ENCODE results near the gene DMRT3.
A peak's percentile ranks its signal among the peaks of the same experiment; 100 is the strongest.

The DMRT3 gene

DNA sequence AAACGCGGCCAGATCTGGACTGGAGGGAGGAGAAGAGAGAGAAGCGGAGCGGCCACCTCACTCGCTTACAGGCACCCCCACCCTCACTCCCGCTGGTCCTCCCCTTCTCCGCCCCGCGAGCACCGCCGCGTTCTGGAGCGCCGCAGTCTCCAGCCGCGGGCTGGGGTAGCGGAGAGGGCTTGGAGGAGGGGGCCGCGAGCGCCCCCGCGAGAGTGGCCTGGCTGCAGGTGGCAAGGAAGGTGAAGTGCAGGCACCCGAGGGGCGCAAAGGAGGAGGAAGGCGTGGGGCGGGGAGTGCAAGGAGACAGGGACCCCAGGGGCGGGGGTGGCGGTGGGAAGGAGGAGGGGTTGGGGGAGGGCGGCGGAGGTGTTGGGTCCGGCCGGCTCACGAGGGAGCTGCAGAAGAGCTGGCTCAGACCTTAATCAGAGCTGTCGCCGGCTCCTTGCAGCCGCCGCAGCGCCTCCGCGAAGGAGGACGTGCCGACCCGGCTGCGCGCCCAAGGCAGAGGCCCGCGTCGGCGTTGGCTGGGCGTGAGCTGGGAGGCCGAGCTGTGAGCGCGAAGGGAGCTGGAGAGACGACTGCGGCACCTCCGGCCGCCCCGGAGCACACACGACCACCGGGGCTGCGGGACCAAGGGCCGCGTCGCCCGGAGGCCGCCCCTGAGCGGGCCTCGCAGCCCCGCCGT is at the start of gene DMRT3:
Gene DMRT3 (plus strand): TSS at position 398 of the 685 bp plus-strand sequence. CDS start 347 bp downstream, outside the sequence.
- Mint-ChIP-seq H3K27me3 (peaks cover 95% of the 10 kb centered on the region), H3K27ac (no peak within 1 kb of the TSS), H3K9me3 (no peaks in the 10 kb centered on the region), H3K4me1 (ENCODE audit: low read depth) (peaks cover 56% of the 10 kb centered on the region), H3K4me3 (peak within 1 kb of the TSS; percentile 48), H3K36me3 (ENCODE audit: low read depth) (no peaks in the 10 kb centered on the region)
- intact Hi-C loops (cut with micrococcal nuclease), result no loop called here

- H3K4me3 Mint-ChIP-seq, result no peak overlapping the region
- no peak overlapping the region for H3K27ac Mint-ChIP-seq
- peaks cover 19% of the 10 kb centered on the region for H3K27me3 Mint-ChIP-seq
- no peaks in the 10 kb centered on the region for H3K4me1 Mint-ChIP-seq (ENCODE audit: low read depth)
- H3K36me3 Mint-ChIP-seq (ENCODE audit: low read depth), result no peaks in the 10 kb centered on the region
- intact Hi-C loops (cut with micrococcal nuclease), result no loop called here
- no peaks in the 10 kb centered on the region for H3K9me3 Mint-ChIP-seq
Measured at GRCh38 chr9:926976-927375, 49.5 kb upstream of the DMRT3 start.

DNA sequence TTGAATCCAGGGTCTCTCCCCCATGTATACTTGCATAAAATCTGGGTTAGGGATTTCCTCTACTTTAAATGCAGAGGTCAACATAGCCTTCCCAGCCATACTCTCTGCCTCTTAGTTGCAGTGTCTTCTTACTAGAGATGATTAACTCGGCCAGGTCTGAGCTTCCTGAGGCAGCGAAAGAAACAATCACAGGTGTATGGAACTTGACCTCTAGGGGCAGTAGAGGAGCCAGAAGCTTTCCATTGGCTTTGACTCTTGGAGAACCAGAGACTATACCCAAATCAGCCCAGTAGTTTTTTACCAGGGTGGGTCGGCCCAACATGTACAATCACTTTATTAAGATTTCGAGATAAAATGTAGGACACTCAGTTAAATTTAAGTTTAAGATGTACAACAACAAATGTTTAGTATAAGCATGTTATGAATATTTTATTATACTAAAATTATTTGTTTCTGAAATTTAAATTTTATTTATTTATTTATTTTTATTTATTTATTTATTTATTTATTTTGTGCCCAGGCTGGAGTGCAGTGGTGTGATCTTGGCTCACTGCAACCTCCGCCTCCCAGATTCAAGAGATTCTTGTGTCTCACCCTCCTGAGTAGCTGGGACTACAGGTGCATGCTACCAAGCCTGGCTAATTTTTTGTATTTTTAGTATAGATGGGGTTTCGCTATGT is 48.0 kb upstream of the DMRT3 start:
- no peaks in the 10 kb centered on the region for H3K4me1 Mint-ChIP-seq (ENCODE audit: low read depth)
- no peak overlapping the region for H3K27ac Mint-ChIP-seq
- H3K9me3 Mint-ChIP-seq, result no peaks in the 10 kb centered on the region
- no peaks in the 10 kb centered on the region for H3K36me3 Mint-ChIP-seq (ENCODE audit: low read depth)
- no peak overlapping the region for H3K4me3 Mint-ChIP-seq
- intact Hi-C loops (cut with micrococcal nuclease), result no loop called here
- H3K27me3 Mint-ChIP-seq, result peaks cover 24% of the 10 kb centered on the region

GRCh38 chr9:929719-930118 is 46.7 kb upstream of the DMRT3 start:
- Mint-ChIP-seq H3K27me3 (peaks cover 32% of the 10 kb centered on the region), H3K27ac (no peak overlapping the region), H3K36me3 (ENCODE audit: low read depth) (no peaks in the 10 kb centered on the region), H3K4me1 (ENCODE audit: low read depth) (no peaks in the 10 kb centered on the region), H3K9me3 (no peaks in the 10 kb centered on the region), H3K4me3 (no peak overlapping the region)
- intact Hi-C loops (cut with micrococcal nuclease), result no loop called here

GRCh38 chr9:933356-933755 is 43.1 kb upstream of the DMRT3 start:
- H3K4me1 Mint-ChIP-seq (ENCODE audit: low read depth), result peaks cover 5% of the 10 kb centered on the region
- intact Hi-C loops (cut with micrococcal nuclease), result no loop called here
- H3K27me3 Mint-ChIP-seq, result peaks cover 47% of the 10 kb centered on the region
- no peaks in the 10 kb centered on the region for H3K9me3 Mint-ChIP-seq
- no peak overlapping the region for H3K4me3 Mint-ChIP-seq
- no peak overlapping the region for H3K27ac Mint-ChIP-seq
- no peaks in the 10 kb centered on the region for H3K36me3 Mint-ChIP-seq (ENCODE audit: low read depth)

DNA sequence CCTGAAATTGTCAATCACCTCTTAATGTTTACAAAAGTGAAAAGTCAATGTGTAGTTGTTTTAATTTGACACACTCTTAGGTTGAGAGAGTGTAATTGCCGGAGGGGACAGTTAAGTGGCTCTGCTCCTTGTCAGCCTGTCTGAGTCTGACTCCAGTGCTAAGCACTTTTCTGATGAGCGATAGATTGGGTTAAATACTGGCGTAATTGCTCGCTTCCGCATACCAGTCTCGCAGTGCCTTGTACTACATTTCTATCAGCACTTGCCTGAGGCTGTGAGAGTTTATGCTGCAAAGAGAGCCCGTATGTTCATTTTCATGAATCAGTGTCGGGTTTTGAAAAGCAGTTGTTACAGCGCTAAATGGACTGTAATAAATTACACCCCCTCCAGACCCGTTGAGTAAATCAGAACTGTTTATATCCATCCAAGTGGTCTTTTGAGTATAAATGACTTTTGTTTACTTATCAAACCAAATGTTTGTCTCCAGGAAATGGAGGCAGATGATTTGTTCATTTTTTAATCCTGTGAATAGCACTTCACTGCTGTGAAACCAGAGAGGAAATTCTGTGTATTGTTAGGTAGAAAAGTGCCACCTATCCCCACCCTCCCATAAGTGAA is 41.0 kb upstream of the DMRT3 start:
- Mint-ChIP-seq H3K36me3 (ENCODE audit: low read depth) (no peaks in the 10 kb centered on the region), H3K4me1 (ENCODE audit: low read depth) (peaks cover 5% of the 10 kb centered on the region), H3K27ac (no peak overlapping the region), H3K9me3 (peaks cover 18% of the 10 kb centered on the region), H3K4me3 (no peak overlapping the region), H3K27me3 (peaks cover 56% of the 10 kb centered on the region)
- intact Hi-C loops (cut with micrococcal nuclease), result no loop called here

DNA sequence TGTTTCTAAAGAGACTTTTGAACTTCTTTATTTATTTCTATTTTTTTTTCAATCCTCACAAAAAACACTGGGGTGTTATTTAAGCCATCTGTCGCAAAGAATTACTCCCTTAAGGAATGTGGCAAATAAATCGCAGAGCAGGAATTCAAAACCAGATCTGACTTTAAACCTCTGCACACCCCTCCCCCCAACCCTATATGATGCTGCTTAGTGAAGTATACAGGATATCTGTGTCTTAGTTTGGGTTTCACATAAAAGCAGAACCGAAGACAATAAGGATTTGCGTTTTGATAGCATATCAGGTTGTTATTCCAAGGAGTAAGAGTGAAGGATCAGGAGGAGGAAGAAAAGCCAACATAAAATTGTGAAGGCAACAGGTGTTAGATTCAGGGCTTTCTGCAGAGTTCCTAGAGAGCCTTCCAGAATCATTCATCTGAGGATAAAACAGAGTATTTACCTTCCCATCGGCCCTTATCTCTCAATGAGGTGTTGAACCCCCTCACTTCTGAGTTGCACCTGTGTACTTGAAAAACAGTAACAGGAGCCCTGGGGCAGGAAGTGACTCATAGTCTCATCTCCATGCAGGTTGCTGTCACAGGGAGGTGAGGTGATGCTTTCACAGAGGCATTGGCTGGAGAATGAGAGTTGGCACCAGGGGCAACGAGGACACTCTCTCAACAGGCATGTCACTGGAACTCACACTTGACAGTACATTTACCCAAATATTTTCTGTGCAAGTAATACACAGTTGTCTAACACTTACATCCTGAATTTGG is 33.5 kb upstream of the DMRT3 start:
- Mint-ChIP-seq H3K4me3 (no peak overlapping the region), H3K27ac (no peak overlapping the region), H3K36me3 (ENCODE audit: low read depth) (no peaks in the 10 kb centered on the region), H3K27me3 (peaks cover 63% of the 10 kb centered on the region), H3K4me1 (ENCODE audit: low read depth) (no peaks in the 10 kb centered on the region), H3K9me3 (peaks cover 18% of the 10 kb centered on the region)
- intact Hi-C loops (cut with micrococcal nuclease), result no loop called here

- Mint-ChIP-seq H3K27me3 (peaks cover 50% of the 10 kb centered on the region), H3K36me3 (ENCODE audit: low read depth) (no peaks in the 10 kb centered on the region), H3K4me1 (ENCODE audit: low read depth) (no peaks in the 10 kb centered on the region), H3K27ac (no peak overlapping the region), H3K4me3 (no peak overlapping the region), H3K9me3 (no peaks in the 10 kb centered on the region)
- intact Hi-C loops (cut with micrococcal nuclease), result no loop called here
Measured at GRCh38 chr9:947985-948384, 28.5 kb upstream of the DMRT3 start.

GRCh38 chr9:948497-948896 is 28.0 kb upstream of the DMRT3 start:
- Mint-ChIP-seq H3K9me3 (no peaks in the 10 kb centered on the region), H3K36me3 (ENCODE audit: low read depth) (no peaks in the 10 kb centered on the region), H3K4me1 (ENCODE audit: low read depth) (no peaks in the 10 kb centered on the region), H3K27ac (no peak overlapping the region), H3K27me3 (peaks cover 45% of the 10 kb centered on the region), H3K4me3 (no peak overlapping the region)
- intact Hi-C loops (cut with micrococcal nuclease), result no loop called here

DNA sequence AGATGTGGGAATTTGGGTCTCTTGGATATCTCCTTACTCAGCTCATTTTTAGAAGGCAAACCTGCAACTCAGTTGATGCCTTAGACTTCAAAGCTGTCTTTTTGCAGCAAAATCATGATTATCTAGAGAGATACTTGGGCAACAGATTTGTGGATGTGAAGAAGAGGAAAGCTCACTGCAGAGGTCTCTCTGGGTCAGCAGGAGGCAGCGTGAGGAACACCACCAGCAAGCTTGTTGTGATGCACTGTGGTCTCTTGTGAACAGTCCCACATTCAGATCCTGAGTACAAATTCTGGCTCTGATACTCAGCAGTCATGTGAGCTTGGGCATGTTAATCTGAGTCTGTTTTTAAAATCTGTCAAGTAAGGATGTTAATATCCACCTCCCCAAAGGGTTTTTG is 26.3 kb upstream of the DMRT3 start:
- H3K4me3 Mint-ChIP-seq, result no peak overlapping the region
- no peaks in the 10 kb centered on the region for H3K9me3 Mint-ChIP-seq
- intact Hi-C loops (cut with micrococcal nuclease), result no loop called here
- no peak overlapping the region for H3K27ac Mint-ChIP-seq
- H3K36me3 Mint-ChIP-seq (ENCODE audit: low read depth), result no peaks in the 10 kb centered on the region
- no peaks in the 10 kb centered on the region for H3K4me1 Mint-ChIP-seq (ENCODE audit: low read depth)
- peaks cover 38% of the 10 kb centered on the region for H3K27me3 Mint-ChIP-seq

GRCh38 chr9:952546-952945 is 23.9 kb upstream of the DMRT3 start:
- Mint-ChIP-seq H3K4me1 (ENCODE audit: low read depth) (no peaks in the 10 kb centered on the region), H3K9me3 (no peaks in the 10 kb centered on the region), H3K4me3 (no peak overlapping the region), H3K27me3 (peaks cover 36% of the 10 kb centered on the region), H3K27ac (no peak overlapping the region), H3K36me3 (ENCODE audit: low read depth) (no peaks in the 10 kb centered on the region)
- intact Hi-C loops (cut with micrococcal nuclease), result no loop called here

DNA sequence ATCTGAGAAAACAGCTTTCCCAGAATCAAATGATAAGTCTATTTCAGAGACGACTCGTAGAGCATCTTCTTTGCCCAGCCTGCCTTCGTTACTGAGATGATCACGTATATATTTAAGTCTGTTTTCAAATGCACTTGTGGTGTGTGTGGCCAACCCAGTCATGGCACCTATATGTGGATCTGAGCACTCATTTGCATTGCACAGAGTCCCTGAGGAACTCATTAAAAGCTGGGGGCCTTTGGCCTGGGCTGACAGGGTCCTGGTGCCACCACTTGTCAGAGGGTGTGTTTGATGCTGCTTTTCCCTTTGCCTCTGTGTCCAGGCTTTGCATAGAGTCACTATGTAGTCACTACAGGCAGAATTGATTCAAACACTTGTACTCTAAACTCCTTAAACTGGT is 17.4 kb upstream of the DMRT3 start:
- Mint-ChIP-seq H3K4me1 (ENCODE audit: low read depth) (no peaks in the 10 kb centered on the region), H3K9me3 (no peaks in the 10 kb centered on the region), H3K27ac (no peak overlapping the region), H3K4me3 (no peak overlapping the region), H3K27me3 (peaks cover 60% of the 10 kb centered on the region), H3K36me3 (ENCODE audit: low read depth) (no peaks in the 10 kb centered on the region)
- intact Hi-C loops (cut with micrococcal nuclease), result no loop called here

DNA sequence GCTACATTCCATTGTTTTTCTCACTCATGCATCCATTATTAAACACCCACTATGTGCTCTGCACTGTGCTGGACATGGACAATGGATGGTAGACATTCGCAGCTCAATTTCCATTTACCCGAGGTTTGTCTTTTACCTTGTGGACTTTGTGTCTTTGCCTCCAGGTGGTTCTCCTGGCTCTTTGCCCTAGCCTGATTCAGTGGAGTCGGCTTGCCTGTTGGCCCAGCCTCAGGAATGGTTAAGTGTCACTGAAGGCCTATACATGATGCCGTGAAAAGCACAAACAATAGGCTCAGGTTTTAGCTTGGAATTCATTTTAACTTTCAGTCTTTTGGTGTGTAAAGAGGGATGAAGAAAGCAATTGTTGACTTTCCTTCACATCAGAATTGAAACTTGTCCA is 16.5 kb upstream of the DMRT3 start:
- H3K27ac Mint-ChIP-seq, result no peak overlapping the region
- H3K27me3 Mint-ChIP-seq, result peaks cover 66% of the 10 kb centered on the region
- no peaks in the 10 kb centered on the region for H3K9me3 Mint-ChIP-seq
- H3K36me3 Mint-ChIP-seq (ENCODE audit: low read depth), result no peaks in the 10 kb centered on the region
- no peak overlapping the region for H3K4me3 Mint-ChIP-seq
- intact Hi-C loops (cut with micrococcal nuclease), result no loop called here
- H3K4me1 Mint-ChIP-seq (ENCODE audit: low read depth), result no peaks in the 10 kb centered on the region

DNA sequence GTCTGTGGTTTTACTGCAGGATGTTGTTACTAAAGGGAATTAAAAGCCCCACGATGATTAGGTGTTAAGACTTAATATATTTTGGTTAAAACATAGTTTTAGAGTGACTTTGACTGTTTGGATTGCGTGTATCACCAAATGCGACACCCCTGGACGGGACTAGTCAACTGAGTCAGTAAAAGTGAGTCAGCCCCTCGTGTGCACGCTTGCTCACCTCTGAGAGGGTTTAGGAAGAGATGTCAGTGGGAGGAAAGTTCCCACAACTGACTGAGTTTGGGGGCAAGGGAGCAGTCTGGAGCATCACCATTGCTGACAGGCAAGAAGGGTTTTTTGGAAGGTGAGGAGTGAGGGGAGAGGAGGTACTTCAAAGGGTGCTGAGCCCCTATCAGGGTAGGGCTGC is 14.4 kb upstream of the DMRT3 start:
- H3K4me1 Mint-ChIP-seq (ENCODE audit: low read depth), result peaks cover 3% of the 10 kb centered on the region
- intact Hi-C loops (cut with micrococcal nuclease), result no loop called here
- no peak overlapping the region for H3K4me3 Mint-ChIP-seq
- no peak overlapping the region for H3K27ac Mint-ChIP-seq
- no peaks in the 10 kb centered on the region for H3K36me3 Mint-ChIP-seq (ENCODE audit: low read depth)
- H3K9me3 Mint-ChIP-seq, result no peaks in the 10 kb centered on the region
- H3K27me3 Mint-ChIP-seq, result peaks cover 76% of the 10 kb centered on the region

Measured in dendritic cell treated with granulocyte-macrophage colony-stimulating factor and Interleukin-4, amounts not matched to agents 40 ng/mL and 50 ng/mL, for 4 days (primary cell).